GM18861 (cell line): ENCODE measurements around the gene MT1F.

Source experiments
- ATAC-seq: cut with Tn5 transposase; IDR thresholded peaks from one replicate; pipeline ENCODE4 v1.9.1; 2021; ENCODE audit not compliant: unreplicated experiment

The MT1F gene

DNA sequence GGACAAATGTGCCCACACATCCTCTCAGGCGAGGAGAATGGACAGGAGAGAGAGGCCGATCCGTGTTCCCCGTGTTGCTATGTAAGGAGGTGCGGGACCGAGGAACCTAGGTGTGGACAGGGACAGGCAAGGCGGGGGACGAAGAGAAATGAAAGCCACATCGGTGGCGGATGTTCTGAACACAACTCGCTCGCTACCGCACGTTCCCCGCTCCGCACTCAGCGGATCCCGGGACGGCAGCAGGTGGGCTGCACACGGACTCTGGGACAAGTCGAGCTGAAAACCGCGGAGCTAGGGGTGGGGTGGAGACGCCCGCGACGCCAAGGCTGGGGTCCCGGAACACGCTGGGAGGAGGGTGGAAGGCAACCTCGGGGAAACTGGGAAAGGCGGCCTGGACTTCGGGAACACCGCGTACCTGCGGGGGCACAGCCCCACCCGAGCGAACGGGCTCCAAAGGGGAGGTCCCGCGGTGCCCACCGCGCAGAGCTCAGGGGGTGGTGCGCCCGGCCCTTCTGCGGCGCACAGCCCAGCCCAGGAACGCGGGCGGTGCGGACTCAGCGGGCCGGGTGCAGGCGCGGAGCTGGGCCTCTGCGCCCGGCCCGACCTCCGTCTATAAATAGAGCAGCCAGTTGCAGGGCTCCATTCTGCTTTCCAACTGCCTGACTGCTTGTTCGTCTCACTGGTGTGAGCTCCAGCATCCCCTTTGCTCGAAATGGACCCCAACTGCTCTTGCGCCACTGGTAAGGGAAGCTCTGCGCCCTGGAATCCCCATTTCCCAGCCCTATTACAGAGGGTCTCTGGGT lies 32.4 kb upstream of the MT1F start, which contains the start of gene MT1E:
Gene MT1E, plus strand, starts transcription at position 642 of the 803 bp plus-strand sequence. Its CDS starts 71 bp downstream, at position 713.
- ATAC-seq = no peak

DNA sequence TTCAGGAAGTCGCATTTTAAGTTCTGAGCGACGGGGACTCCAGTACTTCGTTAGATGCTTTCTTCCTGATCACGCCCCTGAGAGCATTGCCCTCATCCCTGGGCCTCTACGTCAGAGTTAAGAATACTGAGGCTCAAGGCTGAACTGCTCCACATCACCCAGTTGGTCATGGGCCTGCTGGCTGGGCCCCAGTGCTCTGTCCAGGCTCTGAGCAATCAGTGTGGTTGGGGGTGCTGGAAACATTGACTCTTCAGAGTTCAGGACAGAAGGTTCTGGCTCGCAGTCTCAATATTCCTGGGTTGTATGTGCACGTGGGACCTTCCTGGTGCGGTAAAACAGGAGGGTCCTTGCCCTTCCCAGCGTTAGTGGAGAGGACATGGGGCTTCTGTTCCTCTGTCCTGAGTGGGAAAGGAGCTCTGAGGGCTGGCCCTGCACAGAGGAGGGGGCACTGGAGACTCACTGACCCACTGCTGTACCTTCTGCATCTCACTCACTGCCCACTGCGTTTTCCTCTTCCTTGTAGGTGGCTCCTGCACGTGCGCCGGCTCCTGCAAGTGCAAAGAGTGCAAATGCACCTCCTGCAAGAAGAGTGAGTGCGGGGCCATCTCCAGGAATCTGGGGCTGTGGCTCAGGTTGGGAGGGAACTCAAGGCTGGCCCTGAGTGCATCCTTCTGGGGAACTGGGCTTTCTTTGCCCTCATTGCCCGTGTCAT lies 31.7 kb upstream of the MT1F start:
- no peak for ATAC-seq

DNA sequence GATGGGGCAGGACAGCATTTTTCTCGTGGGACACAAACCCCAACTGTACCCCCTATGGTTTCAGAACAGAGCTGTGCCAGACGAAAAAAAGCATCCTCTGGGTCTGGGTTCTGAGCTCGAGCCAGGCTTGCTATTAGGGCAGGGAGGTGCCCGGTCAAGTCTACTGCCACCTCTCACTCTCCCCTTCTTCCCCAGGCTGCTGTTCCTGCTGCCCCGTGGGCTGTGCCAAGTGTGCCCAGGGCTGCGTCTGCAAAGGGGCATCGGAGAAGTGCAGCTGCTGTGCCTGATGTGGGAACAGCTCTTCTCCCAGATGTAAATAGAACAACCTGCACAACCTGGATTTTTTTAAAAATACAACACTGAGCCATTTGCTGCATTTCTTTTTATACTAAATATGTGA lies 31.1 kb upstream of the MT1F start:
- no peak for ATAC-seq

DNA sequence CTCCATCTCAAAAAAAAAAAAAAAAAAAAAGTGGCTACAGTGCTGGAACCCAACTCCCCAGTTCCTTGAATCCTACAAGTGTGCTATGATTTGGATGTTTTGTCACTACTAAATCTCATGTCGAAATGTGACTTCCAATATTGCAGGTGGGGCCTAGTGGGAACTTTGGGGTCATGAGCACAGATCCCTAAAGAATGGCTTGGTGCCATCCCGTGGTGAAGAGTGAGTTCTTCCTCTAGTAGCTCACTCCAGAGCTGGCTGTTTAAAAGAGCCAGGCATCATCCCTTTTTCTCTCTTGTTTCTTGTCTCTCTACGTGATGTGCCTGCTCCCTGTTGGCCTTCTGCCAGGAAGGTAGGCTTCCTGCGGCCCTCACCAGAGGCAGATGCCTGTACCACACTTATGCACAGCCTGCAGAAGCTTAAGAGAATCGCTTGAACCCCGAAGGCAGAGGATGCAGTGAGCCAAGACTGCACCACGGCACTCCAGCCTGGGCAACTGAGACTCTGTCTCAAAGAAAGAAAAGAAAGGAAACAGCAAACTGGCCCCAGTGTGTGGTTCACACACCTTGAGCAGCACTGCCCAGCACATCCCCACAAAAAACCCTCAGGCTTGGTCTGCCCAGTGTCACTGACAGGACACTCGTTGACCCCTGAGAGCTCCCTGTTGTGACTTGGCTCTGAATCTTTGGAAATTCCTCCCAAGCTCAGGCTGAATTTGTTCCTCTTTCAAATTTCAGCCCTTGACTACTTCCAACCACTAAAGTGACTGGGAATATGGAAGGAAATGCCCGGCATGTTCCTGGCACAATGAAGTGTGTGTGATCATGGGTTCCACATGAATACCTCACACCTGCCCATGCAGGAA lies 29.0 kb upstream of the MT1F start:
- no peak for ATAC-seq

DNA sequence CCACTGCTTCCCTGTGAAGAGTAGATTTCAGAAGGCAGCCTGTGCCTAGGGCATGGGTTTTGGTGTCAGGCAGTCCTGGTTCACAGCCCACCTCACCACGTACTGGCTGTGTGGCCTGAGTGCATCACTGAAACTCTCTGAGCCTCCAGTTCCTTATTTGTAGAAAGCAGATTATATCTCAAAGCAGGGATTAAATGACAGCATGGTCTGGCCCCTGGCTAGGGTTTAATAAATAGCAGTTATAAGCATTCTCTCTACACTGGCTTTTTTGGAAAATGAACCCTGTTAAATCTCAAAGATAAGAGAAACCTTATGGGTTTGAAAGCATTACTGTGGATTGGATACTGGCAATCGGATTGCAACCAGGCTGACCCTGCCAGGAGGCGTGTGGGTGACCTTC lies 28.2 kb upstream of the MT1F start:
- no peak for ATAC-seq

DNA sequence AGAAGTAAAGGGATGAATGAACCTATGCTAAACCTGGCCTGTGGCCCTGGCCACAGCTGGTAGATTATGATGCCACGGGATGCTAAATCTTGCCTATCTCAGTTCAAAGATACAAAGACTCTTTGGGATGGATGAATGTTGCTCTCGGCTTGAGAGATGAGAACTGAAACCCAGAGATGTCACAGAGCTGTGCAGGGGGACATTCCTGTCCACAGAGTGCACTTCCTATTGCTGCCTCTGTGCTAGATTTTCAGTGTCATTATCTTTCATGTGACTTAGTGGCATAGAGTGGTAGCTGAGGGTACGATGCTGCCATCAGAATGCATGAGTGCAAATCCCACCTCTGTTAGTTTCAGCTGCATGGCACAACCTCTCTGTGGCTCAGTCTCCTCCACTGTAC lies 27.6 kb upstream of the MT1F start:
- ATAC-seq = peak; percentile 90

DNA sequence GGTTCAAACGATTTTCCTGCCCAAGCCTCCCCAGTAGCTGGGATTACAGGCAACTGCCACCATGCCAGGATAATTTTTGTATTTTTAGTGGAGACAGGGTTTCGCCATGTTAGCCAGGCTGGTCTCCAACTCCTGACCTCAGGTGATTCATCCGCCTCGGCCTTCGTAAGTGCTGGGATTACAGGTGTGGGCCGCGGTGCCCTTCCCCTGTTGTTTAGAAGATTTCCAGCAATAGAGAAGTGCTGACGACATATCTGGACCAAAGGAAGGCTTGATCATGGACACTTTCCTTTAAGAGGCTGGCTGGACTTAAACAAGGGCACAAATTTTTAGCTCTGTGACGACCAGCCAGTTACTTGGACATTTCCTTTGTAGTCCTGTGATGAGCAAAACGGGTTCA lies 26.6 kb upstream of the MT1F start:
- no peak for ATAC-seq

DNA sequence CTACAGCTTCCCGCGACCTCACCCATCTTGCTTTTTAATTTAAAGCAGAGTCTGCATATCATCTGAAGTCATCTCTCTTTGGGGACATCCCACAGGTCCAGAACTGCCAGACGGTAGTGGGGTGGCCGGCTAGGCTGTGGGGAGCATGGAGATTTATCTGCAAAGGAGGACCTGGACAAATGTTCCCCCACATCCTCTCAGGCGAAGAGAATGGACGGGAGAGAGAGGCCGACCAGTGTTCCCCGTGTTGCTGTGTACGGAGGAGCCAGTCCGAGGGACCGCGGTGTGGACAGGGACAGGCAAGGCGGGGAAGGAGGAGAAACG lies 26.0 kb upstream of the MT1F start:
- ATAC-seq = no peak

DNA sequence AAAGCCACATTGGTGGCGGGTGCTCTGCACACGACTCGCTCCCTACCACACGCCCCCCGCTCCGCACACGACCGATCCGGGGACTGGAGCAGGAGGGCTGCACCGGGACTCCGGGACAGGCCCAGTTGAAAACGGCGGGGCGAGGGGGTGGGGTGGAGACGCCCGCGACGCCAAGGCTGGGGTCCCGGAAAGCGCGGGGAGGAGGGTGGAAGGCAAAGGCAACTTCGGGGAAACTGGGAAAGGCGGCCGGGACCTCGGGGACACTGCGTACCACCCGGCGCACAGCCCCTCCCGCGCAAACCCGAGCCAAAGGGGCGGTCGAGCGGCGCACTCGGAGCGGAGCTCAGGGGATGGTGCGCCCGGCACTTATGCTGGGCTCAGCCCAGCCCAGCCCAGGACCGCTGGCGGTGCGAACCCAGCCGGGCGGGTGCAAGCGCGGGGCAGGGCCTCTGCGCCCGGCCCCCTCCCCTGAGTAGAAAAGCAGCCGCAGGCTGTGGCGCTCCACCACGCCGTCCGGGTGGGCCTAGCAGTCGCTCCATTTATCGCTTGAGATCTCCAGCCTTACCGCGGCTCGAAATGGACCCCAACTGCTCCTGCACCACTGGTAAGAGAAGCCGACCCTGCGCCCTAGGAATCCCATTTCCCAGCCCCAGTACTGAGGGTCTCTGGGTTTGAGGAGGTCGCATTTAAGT lies 25.5 kb upstream of the MT1F start, which contains the start of gene MT1M:
Gene MT1M, plus strand, starts transcription at position 504 of the 692 bp plus-strand sequence. Its CDS starts 73 bp downstream, at position 577.
- ATAC-seq = no peak

DNA sequence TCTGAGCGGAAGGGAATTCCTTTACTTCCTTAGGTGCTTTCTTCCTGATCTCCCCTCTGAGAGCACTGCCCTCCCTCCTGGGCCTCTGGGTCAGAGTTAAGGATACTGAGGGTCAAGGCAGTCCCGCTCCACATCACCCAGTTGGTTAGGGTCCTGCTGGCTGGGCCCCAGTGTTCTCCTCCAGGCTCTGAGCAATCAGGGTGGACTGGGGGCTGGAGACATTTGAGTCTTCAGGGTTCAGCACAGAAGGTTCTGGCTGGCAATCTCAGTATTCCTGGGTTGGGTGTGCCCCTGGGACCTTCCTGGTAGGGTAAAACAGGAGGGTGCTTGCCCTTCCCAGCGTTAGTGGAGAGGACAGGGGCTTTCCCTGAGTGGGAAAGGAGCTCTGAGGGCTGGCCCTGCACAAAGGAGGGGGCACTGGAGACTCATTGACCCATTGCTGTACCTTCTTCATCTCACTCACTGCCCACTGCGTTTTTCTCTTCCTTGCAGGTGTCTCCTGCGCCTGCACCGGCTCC lies 24.9 kb upstream of the MT1F start:
- no peak for ATAC-seq

DNA sequence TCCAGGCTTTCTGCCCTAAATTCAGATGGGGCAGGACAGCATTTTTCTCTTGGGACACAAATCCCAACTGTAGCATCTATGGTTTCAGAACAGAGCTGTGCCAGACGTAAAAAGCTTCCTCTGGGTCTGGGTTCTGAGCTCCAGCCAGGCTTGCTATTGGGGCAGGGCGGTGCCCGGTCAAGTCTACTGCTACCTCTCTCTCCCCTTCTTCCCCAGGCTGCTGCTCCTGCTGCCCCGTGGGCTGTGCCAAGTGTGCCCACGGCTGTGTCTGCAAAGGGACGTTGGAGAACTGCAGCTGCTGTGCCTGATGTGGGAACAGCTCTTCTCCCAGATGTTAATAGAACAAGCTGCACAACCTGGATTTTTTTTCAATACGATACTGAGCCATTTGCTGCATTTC lies 24.2 kb upstream of the MT1F start:
- no peak for ATAC-seq

DNA sequence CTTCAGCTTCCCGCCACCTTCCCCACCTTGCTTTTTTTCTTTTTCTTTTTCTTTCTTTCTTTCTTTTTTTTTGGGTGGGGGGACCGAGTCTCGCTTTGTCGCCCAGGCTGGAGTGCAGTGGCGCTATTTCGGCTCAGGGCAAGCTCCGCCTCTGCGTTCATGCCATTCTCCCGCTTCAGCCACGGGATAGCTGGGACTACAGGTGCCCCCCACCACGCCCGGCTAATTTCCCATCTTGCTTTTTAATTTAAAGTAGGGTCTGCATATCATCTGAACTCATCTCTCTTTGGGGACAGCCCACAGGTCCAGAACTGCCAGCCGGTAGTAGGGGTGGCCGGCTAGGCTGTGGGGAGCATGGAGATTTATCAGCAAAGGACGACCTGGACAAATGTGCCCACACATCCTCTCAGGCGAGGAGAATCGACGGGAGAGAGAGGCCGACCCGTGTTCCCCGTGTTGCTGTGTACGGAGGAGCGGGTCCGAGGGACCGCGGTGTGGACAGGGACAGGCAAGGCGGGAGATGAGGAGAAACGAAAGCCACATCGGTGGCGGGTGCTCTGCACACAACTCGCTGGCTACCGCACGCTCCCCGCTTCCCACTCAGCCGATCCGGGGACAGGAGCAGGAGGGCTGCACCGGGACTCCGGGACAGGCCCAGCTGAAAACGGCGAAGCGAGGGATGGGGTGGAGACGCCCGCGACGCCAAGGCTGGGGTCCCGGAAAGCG lies 22.9 kb upstream of the MT1F start:
- no peak for ATAC-seq

DNA sequence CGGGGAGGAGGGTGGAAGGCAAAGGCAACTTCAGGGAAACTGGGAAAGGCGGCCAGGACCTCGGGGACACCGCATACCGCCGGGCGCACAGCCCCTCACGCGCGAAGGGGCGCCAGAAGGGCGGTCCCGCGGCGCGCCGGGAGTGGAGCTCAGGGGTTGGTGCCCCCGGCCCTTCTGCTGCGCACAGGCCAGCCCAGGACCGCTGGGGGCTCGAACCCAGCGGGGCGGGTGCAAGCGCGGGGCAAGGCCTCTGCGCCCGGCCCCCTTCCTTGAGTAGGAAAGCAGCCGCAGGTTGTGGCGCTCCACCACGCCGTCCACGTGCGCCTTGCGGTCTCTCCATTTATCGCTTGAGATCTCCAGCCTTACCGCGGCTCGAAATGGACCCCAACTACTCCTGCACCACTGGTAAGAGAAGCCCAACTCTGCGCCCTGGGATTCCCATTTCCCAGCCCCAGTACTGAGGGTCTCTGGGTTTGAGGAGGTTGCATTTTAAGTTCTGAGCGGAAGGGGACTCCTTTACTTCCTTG lies 22.3 kb upstream of the MT1F start:
- ATAC-seq = no peak

DNA sequence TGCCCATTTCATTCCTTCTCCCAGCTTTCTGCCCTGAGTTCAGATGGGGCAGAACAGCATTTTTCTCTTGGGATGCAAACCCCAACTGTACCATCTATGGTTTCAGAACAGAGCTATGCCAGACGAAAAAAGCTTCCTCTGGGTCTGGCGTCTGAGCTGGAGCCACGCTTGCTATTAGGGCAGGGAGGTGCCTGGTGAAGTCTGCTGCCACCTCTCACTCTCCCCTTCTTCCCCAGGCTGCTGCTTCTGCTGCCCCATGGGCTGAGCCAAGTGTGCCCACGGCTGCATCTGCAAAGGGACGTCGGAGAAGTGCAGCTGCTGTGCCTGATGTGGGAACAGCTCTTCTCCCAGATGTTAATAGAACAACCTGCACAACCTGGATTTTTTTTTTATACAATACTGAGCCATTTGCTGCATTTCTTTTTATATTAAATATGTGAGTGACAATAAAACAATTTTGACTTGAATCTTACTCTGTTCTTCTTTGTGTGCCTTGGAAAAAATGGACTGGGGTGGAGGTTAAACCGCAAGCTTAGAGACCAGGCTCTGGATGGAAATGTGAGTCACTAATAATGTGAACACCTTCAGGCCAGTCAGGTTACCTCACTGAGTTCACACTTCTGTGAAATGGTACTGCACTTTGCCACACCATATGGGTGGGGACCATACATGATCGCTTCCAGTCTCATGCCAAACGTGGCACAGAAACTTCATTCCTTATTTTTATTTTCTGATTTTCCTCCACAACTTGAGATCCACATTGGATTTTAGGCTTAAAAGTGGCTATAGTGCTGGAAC lies 20.9 kb upstream of the MT1F start:
- ATAC-seq = no peak

DNA sequence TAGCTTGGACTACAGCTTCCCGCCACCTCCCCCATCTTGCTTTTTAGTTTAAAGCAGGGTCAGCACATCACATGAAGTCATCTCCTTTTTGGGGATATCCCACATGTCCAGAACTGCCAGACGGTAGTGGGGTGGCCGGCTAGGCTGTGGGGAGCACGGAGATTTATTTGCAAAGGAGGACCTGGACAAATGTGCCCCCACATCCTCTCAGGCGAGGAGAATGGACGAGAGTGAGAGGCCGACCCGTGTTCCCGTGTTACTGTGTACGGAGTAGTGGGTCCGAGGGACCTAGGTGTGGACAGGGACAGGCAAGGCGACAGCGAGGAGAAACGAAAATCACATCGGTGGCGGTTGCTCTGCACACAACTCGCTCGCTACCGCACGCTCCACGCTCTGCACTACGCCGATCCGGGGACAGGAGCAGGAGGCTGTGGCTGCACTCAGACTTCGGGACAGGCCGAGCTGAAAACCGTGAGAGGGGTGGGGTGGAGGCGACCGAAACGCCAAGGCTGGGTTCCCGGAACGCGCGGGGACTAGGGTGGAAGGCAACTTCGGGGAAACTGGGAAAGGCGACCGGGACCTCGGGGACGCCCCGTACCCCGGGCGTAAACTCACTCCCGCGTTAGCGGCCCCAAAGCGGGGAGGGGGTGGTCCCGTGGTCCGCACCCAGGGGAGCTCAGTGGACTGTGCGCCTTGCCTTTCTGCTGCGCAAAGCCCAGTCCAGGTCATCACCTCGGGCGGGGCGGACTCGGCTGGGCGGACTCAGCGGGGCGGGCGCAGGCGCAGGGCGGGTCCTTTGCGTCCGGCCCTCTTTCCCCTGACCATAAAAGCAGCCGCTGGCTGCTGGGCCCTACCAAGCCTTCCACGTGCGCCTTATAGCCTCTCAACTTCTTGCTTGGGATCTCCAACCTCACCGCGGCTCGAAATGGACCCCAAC lies 19.7 kb upstream of the MT1F start, which contains the start of gene MT1A:
Gene MT1A, plus strand, starts transcription at position 853 of the 937 bp plus-strand sequence. Its CDS starts 73 bp downstream, at position 926.
- ATAC-seq = no peak

DNA sequence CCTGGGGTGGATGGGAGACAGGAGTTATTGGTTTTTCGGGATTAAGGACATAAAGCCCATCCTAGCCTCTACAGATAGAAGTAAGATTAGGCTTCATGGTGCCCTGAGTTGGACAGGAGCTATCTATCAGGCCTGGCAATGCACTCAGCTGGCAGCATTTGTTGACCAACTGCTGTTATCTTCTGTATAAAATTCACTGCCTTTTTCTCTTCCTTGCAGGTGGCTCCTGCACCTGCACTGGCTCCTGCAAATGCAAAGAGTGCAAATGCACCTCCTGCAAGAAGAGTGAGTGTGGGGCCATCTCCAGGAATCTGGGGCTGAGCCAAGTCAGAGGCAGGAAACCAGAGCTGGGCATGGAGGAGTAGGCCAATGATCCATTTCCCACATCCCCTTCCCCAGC lies 18.7 kb upstream of the MT1F start:
- ATAC-seq = no peak

DNA sequence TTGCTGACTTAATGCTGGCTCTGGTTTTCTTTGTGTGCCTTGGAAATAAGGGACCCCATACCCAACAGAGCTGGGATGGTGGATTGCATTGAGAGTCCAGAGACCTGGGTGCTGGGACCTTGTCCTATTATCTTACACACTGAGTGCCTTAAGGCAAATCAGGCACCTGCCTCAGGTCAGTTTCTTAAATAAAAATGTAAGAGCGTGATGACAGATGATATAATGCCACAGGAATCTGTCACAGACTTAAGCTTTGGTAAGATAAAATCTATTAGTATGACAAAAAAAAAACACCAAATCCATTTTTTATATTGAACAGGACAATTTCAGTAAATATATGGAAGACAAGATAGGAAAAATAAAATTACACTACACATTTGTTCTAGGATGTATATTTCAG lies 17.7 kb upstream of the MT1F start:
- ATAC-seq = no peak

DNA sequence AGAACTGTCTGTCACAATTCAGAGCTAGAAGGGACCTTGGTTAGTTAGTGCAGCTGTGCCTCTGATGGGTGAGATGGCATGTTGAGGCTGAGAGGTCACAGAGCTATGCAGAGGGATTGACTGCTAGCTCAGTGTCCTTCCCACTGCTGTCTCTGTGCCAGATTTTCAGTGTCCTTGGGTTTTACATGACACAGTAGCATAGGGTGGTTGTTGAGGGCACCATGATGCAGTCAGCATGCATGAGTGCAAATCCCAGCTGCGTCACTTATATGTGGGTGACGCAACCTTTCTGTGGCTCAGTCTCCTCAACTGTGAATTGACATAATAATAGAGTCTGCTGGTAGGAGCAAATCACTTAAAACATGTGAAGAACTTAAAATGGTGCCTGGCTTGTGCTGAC lies 16.6 kb upstream of the MT1F start:
- no peak for ATAC-seq
